HFFc6 (cell line): ENCODE measurements around the gene SPOCK1. TPM values are rescaled to one million over a fixed set of nuclear protein-coding genes. Genes with fewer than 3 reads are reported as not detected.

Source experiments
- DNase-seq: peaks from one replicate; pipeline ENCODE4 v3.0.0-alpha.2; 2018
- H3K27ac Mint-ChIP-seq: 2 replicates; pipeline ENCODE4 v1.8.0; 2020; ENCODE audit warnings: mild to moderate bottlenecking, mixed read lengths
- H3K27me3 Mint-ChIP-seq: 2 replicates; pipeline ENCODE4 v1.8.0; 2021; ENCODE audit warnings: mild to moderate bottlenecking, moderate library complexity, mixed read lengths; ENCODE audit not compliant: insufficient read depth
- H3K36me3 Mint-ChIP-seq: 2 replicates; pipeline ENCODE4 v1.8.0; 2021; ENCODE audit warnings: low read depth, mixed read lengths
- H3K4me1 Mint-ChIP-seq: 2 replicates; pipeline ENCODE4 v1.8.0; 2020; ENCODE audit warnings: low read depth, mixed read lengths
- H3K4me3 Mint-ChIP-seq: 2 replicates; pipeline ENCODE4 v1.8.0; 2020; ENCODE audit warnings: mild to moderate bottlenecking, moderate library complexity, mixed read lengths
- H3K9me3 Mint-ChIP-seq: 2 replicates; pipeline ENCODE4 v1.8.0; 2020; ENCODE audit warnings: mild to moderate bottlenecking, mixed read lengths
- total RNA-seq, 6 experiments: library from RNA; stranded (reverse); fragmentation: NEBNext Ultra II Directional; extraction: Animal tissue kit (Norgen Biotek cat#: 25700); gene quantifications; 2 replicates in 1 of 6; 3 replicates in 5 of 6; pipeline ENCODE4 v1.2.3, GENCODE V29; 2021
- TF ChIP-seq, protein P1 (sequence below): fragments of 200-600 bp; sonication (generic); IDR thresholded peaks from 2 replicates; pipeline ENCODE4 v1.5.0; 2021; ENCODE audit warnings: antibody characterized with exemption, mild to moderate bottlenecking

Gene SPOCK1
- total RNA-seq, 6 experiments from 2014 or later = 111 to 170 (median 125) TPM

DNA sequence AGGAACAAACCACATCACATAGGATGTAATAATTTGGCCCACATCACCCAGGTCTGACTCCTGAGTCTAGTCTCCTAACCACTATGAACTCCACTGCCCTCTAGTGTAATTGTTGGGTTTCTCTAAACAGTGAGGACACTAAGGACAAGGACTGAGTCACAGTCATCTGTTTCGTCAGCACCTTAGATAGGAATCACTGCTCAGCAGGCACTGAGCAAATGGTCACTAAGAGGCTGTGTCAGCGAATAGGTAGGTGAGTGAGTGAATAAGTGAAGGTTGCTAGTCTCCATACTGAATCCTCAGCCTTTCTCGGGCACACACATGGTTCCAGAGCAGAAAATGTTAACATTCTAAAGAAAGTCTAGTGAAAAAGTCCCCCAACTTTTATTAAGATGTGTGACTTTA, 278.6 kb downstream of the SPOCK1 start:
- no peak overlapping the region for H3K27ac Mint-ChIP-seq
- peaks cover 56% of the 10 kb centered on the region for H3K4me1 Mint-ChIP-seq
- no peaks in the 10 kb centered on the region for H3K9me3 Mint-ChIP-seq
- no peak overlapping the region for H3K4me3 Mint-ChIP-seq
- H3K27me3 Mint-ChIP-seq = no peaks in the 10 kb centered on the region
- no peaks in the 10 kb centered on the region; the same call in 1 of the 2 replicates for H3K36me3 Mint-ChIP-seq
- peak; percentile 95 for DNase-seq
- TF ChIP-seq, protein P1, sequence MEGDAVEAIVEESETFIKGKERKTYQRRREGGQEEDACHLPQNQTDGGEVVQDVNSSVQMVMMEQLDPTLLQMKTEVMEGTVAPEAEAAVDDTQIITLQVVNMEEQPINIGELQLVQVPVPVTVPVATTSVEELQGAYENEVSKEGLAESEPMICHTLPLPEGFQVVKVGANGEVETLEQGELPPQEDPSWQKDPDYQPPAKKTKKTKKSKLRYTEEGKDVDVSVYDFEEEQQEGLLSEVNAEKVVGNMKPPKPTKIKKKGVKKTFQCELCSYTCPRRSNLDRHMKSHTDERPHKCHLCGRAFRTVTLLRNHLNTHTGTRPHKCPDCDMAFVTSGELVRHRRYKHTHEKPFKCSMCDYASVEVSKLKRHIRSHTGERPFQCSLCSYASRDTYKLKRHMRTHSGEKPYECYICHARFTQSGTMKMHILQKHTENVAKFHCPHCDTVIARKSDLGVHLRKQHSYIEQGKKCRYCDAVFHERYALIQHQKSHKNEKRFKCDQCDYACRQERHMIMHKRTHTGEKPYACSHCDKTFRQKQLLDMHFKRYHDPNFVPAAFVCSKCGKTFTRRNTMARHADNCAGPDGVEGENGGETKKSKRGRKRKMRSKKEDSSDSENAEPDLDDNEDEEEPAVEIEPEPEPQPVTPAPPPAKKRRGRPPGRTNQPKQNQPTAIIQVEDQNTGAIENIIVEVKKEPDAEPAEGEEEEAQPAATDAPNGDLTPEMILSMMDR = peak; percentile 83

DNA sequence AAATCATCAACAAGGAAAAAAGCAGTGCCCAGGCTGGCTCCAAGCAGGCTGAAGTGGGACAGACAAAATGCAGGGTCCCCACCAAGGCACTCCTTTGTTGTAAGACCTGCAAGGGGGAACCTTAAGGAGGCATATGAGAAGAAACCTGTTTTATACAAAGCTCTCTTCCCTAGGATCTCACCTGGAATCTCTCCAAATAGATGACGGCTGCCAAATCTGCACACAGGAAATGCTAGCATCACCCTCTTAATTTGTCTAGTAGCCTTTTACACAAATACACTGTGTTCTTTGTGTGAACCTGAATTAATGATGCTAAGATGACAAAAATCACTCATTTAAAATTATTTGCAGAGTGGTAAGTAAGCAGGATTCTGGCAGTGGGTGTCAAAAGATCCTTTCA, 280.2 kb downstream of the SPOCK1 start:
- TF ChIP-seq, protein P1 = no peak
- H3K4me1 Mint-ChIP-seq = peaks cover 72% of the 10 kb centered on the region
- H3K27ac Mint-ChIP-seq = peak overlapping the region; percentile 61; the same call in 1 of the 2 replicates
- H3K9me3 Mint-ChIP-seq = no peaks in the 10 kb centered on the region
- H3K36me3 Mint-ChIP-seq = no peaks in the 10 kb centered on the region; the same call in 1 of the 2 replicates
- DNase-seq = no peak
- no peaks in the 10 kb centered on the region for H3K27me3 Mint-ChIP-seq
- no peak overlapping the region for H3K4me3 Mint-ChIP-seq

DNA sequence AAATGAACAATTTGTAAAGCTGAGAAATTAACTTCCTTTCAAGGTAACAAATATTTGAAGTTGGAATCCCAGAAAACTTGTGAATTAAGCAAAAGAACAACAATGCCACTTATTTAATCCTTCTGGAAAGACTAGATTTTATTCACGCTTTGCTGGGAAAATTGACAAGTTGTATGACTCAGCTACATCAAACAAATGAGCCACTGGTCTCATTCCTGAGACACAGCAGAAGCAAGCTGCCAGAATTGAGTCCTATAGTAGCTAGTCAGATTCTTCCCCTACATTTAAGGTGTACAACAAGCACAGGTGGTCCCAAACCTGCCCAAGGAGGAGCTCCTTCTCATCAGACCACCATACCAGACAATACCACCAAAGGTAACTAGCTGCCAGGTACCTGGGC, 280.7 kb downstream of the SPOCK1 start:
- peak; percentile 59 for DNase-seq
- no peak overlapping the region for H3K4me3 Mint-ChIP-seq
- no peaks in the 10 kb centered on the region for H3K27me3 Mint-ChIP-seq
- H3K36me3 Mint-ChIP-seq = no peaks in the 10 kb centered on the region; the same call in 1 of the 2 replicates
- no peaks in the 10 kb centered on the region for H3K9me3 Mint-ChIP-seq
- TF ChIP-seq, protein P1 = no peak
- peaks cover 76% of the 10 kb centered on the region for H3K4me1 Mint-ChIP-seq
- H3K27ac Mint-ChIP-seq = peak overlapping the region; percentile 66; the same call in 1 of the 2 replicates

DNA sequence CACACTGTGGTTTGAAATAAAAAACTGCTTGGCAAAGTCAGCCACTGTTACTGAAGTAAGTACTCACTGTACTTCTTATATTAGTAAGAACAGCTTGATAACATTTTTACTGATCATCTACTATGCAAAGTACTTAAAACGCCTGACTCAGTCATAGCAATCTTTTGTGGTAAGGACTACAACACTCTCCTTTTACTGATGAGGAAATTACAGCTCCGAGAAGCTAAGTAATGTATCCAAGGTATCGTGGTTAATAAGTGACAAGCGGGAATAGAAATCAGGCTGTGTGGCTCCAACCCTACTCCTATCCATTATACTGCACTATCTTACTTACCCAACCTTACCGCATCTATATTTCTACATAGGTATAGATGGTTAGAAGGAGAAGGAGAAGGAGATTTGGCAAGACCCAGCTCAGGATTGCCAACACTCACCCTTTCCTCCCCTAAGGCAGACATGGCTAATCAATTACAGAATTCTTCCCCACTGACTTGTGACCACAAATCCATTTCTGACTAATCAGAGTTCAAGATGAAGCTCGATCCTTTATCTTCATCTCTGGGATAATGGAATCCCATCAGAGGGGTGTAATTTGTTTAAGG, 281.4 kb downstream of the SPOCK1 start:
- Mint-ChIP-seq H3K9me3 (no peaks in the 10 kb centered on the region), H3K4me1 (peaks cover 76% of the 10 kb centered on the region), H3K36me3 (no peaks in the 10 kb centered on the region; the same call in 1 of the 2 replicates), H3K27ac (peak overlapping the region; percentile 66; the same call in 1 of the 2 replicates), H3K4me3 (peak overlapping the region; percentile 40), H3K27me3 (no peaks in the 10 kb centered on the region)
- DNase-seq = peak; percentile 85
- TF ChIP-seq, protein P1 = no peak

DNA sequence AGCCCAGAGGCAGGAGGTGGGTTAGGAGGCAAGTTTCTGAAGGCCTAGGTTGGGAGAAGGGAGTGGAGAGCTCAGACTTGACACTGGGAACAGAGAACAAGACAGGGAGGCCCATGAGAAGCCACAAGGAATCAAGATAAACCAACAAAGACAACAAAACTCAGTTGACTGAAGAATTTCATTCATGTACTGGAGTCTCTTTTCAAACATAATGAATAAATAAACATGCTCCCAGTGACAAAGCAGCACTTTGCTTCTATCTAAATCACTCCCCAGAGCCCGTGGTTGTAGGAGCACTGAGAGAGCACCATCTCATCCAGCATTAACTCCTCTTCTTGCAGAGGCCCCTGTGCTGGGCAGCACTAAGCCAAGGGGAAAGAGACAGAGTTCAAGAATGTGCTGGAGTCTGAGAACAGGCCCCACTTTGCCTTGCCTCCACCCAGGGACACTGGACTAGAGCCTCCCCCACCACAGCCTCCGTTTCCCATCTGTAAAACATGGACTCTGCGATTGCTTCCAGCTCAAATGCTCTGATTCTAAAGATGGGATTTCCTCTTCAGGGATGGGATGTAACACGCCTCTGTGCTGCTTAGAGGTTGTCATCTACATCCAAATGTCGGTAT, 282.0 kb downstream of the SPOCK1 start:
- Mint-ChIP-seq H3K4me3 (no peak overlapping the region), H3K9me3 (no peaks in the 10 kb centered on the region), H3K27me3 (no peaks in the 10 kb centered on the region), H3K36me3 (no peaks in the 10 kb centered on the region; the same call in 1 of the 2 replicates), H3K27ac (peak overlapping the region; percentile 65), H3K4me1 (peaks cover 76% of the 10 kb centered on the region)
- TF ChIP-seq, protein P1 = no peak
- no peak for DNase-seq
